ENCODE results near the gene COX6A1.
"Not testable (repeated sequence)": the region's sequence is repeated elsewhere in the genome, so short reads cannot be mapped to it uniquely, and the experiment has no call there.

Gene COX6A1

DNA sequence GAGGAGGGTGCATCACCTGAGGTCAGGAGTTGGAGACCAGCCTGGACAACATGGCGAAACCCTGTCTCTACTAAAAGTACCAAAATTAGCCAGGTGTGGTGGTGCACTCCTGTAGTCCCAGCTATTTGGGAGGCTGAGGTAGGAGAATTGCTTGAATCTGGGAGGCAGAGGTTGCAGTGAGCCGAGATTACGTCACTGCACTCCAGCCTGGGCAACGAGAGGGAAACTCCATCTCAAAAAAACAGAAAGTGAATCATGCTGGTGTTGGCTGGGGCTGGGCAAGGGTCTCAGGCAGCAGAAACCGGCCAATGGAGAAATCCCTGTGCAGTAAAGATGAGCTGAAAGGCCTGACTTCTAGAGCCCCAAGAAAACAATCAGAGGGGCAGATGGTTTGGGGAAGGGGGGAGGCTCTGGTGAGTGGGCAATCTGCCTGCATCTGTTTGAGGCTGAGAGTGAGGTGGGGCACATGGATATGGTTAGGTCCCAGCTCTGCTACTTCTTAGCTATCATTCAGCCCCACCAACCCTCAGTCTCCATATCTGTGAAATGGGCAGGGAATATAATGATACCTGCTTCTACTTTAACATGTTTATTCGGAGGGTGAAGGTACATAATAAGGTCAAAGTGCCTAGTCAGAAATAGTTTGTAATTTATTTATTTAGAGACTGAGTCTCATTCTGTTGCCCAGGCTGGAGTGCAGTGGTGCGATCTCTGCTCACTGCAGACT, 21.3 kb upstream of the COX6A1 start:
- H3K27ac Mint-ChIP-seq, result no peak overlapping the region
- peaks cover 2% of the 10 kb centered on the region for H3K27me3 Mint-ChIP-seq
- H3K4me1 Mint-ChIP-seq, result no peaks in the 10 kb centered on the region
- H3K4me3 Mint-ChIP-seq, result no peak overlapping the region
- H3K36me3 Mint-ChIP-seq, result no peaks in the 10 kb centered on the region
- no peaks in the 10 kb centered on the region for H3K9me3 Mint-ChIP-seq

DNA sequence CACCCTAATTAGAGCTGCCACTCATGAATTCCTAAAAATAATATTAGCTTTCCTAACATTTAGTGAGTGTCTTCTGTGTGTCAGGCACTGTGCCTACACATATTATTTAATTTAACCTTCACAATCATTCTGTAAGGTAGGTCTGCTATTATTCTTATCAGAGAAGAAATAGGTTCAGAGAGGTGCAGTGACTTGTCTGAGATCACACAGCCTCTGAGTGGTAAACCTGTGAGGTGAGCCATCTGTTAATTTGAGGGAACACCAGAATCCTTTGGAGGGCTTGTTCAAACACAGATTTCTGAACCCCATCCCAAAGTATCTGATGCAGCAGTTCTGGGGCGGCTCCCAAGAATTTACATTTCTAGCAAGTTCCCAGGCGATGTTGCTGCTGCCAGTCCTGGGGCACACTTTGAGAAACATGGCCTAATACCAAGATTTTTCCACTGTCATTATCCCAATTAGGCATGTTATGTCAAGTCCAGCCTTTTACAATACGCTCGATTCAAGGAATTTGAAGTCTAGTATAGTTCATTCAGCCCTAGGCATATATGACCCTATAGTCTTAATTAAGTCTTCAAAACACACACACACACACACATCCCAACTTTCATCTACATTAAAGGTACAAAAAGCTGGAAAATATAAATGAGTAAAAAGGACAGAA, 19.9 kb upstream of the COX6A1 start:
- H3K27ac Mint-ChIP-seq, result no peak overlapping the region
- no peaks in the 10 kb centered on the region for H3K4me1 Mint-ChIP-seq
- H3K36me3 Mint-ChIP-seq, result no peaks in the 10 kb centered on the region
- H3K9me3 Mint-ChIP-seq, result no peaks in the 10 kb centered on the region
- H3K27me3 Mint-ChIP-seq, result peaks cover 2% of the 10 kb centered on the region
- no peak overlapping the region for H3K4me3 Mint-ChIP-seq

DNA sequence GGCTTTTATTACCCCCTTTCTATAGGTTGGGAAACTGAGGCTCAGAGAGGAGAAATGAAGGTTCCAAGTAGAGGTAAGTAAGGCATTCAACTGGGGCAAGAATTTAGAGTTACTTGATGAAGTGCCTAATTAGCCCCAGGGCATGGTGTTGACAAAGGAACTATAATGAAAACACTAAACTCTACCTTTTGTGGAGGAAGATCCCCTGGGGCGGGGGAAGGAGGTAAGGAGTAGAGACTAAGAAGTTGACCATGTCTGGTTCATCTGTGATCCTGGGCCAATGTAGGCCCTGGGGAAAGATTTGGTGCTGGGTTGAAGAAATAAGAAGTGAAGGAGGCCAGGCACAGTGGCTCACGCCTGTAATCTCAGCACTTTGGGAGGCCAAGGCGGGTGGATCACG, 16.2 kb upstream of the COX6A1 start:
- Mint-ChIP-seq H3K9me3 (no peaks in the 10 kb centered on the region), H3K4me3 (no peak overlapping the region), H3K4me1 (no peaks in the 10 kb centered on the region), H3K27me3 (peaks cover 2% of the 10 kb centered on the region), H3K27ac (no peak overlapping the region), H3K36me3 (no peaks in the 10 kb centered on the region)

DNA sequence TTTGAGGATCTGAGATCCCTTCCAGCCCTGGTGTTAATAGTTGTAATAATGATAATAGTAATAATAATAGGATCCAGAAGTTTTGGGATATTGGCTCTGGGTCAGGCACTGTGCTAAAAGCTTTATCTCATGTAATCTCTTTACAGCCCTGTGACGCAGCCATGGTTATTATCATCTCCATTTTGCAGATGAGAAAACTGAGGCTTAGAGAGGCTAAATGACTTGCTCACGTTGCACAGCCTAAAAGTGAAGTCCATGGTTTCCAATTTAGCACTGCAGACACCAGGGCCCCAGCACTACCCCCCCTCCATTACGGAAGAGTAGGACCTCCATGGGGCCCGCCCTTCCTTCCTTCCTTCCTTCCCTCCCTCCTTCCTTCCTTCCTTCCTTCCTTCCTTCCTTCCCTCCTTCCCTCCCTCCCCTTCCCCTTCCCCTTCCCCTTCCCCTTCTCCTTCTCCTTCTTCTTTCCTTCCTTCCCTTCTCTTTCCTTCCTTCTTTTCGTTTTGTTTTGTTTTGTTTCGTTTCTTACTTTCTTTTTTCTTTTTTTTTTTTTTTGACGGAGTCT, 14.9 kb upstream of the COX6A1 start:
- Mint-ChIP-seq H3K27me3 (no peaks in the 10 kb centered on the region), H3K9me3 (no peaks in the 10 kb centered on the region), H3K4me3 (no peak overlapping the region), H3K4me1 (no peaks in the 10 kb centered on the region), H3K36me3 (no peaks in the 10 kb centered on the region), H3K27ac (no peak overlapping the region)

DNA sequence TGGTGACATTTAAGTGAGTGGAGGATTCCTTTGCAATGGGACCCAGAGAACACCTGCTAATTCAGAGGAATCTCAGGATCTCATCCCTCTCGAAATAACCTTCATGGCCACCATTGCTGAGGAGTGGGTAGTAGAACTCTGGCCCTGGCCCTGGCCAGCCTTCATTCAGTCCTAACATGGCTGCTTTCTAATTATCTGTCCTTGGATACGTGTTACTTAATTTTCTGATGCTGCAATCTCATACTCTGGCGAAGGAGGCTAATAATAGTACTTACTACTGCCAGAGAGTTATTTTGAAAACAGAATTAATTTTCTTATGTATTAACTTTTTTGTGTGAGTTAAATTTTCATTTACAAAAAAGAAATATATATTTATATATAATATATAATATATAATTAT, 12.1 kb upstream of the COX6A1 start:
- no peaks in the 10 kb centered on the region for H3K9me3 Mint-ChIP-seq
- H3K4me1 Mint-ChIP-seq, result peaks cover 4% of the 10 kb centered on the region
- H3K27ac Mint-ChIP-seq, result no peak overlapping the region
- H3K27me3 Mint-ChIP-seq, result peaks cover 1% of the 10 kb centered on the region
- no peaks in the 10 kb centered on the region for H3K36me3 Mint-ChIP-seq
- H3K4me3 Mint-ChIP-seq, result no peak overlapping the region

DNA sequence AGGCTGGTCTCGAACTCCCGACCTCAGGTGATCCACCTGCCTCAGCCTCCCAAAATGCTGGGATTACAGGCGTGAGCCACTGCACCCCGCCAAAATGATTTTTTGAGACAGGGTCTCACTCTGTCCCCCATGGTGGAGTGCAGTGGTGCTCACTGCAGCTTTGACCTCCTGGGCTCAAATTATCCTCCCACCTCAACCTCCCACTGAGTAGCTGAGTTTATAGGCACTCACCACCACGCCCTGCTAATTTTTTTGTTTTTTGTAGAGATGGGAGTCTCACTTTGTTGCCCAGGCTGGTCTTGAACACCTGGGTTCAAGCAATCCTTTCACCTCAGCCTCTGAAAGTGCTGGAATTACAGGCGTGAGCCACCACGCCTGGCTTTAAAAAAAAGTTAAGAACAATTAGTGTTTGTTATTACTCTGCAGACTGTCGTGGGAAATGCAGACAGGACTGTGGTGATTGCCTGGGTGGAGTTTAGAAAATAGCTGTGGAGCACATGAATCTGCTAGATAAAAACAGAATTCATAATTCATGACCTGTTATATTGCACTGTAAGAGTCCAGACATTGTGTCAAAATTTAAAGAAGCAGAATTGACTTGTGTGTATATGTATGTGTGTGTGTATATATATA, 9.2 kb upstream of the COX6A1 start:
- Mint-ChIP-seq H3K9me3 (no peaks in the 10 kb centered on the region), H3K27ac (no peak overlapping the region), H3K27me3 (peaks cover 1% of the 10 kb centered on the region), H3K36me3 (no peaks in the 10 kb centered on the region), H3K4me1 (peaks cover 4% of the 10 kb centered on the region), H3K4me3 (no peak overlapping the region)

DNA sequence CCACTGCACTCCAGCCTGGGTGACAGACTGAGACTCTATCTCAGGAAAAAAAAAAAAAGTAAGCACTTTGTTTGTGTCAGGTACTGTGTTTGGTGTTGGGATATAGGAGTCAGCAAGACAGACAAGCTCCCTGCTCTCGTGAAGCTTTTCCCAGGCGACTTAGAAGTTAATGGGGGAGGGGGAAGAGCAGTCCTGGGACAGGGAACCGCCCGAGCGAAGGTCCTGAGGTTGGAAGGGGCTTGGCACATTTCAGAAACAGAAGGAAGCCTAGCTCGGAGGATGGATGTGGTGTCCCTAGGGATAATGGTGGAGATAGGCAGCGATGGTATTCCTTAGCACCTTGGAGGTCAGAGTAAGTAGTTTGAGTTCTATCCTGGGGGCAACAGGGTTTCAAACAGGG, 8.5 kb upstream of the COX6A1 start:
- Mint-ChIP-seq H3K4me1 (peaks cover 4% of the 10 kb centered on the region), H3K27ac (no peak overlapping the region), H3K9me3 (no peaks in the 10 kb centered on the region), H3K36me3 (no peaks in the 10 kb centered on the region), H3K27me3 (peaks cover 1% of the 10 kb centered on the region), H3K4me3 (no peak overlapping the region)

DNA sequence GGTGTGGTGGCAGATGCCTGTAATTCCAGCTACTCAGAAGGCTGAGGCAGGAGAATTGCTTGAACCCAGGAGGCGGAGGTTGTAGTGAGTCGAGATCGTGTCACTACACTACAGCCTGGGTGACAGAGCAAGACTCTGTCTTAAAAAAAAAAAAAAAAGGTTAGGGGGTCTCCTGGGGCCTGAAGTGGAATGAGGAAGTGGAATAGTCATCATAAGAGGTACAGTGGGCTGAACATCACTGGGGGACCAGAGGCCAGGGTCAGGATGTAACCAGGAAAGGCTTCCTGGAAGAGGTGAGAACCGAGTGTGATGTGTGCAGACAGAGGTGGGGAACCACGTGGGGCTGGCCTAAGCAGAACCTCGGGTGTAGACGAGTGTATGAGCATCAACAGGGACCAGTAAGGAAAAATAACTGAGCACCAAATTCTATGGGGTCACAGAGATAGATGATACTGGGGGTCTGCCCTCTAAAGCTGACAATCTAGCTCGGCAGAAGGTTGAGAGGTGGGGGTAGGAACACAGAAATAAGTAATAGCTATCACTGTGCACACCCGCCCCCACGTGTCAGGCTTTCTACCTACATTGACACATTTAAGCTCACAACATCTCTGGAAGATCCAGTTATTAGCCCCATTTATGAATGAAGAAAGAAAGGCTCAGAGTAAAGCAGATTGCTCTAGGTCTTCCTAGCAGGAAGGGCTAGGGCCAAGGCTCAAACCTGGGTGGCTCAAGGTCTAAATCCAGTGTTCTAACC, 5.0 kb upstream of the COX6A1 start:
- H3K27ac Mint-ChIP-seq, result no peak overlapping the region
- H3K27me3 Mint-ChIP-seq, result peaks cover 1% of the 10 kb centered on the region
- no peaks in the 10 kb centered on the region for H3K36me3 Mint-ChIP-seq
- no peaks in the 10 kb centered on the region for H3K9me3 Mint-ChIP-seq
- H3K4me3 Mint-ChIP-seq, result no peak overlapping the region
- peaks cover 11% of the 10 kb centered on the region for H3K4me1 Mint-ChIP-seq

DNA sequence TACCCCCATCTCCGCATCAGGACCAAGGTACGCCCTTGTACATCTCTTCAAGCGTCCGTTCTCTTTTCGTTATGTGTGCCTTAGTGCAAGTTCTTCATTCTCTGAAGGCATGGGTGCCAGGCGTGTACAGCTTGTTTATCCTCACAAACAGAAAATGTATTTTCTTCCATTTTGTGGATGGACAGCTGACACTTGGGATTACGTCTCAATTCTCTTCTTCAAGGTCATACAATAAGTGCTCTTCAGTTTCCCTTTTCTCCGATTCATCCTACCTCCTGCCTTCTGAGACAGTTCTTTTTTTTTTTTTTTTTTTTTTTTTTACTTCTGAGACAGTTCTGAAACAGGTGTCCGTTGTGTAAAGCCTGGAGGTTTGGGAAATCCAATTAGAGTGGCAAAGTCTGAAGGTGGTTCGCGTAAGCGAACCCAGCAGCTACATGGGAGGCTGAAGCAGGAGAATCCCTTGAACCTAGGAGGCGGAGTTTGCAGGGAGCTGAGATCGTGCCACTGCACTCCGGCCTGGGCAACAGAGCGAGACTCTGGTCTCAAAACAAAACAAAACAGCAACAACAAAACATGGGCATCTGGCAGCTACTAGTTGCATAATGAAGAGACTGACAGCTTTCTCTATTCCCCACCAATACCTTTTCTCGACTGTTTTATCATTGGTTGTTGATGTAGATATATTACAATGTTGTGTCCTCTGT, 734 bp downstream of the COX6A1 start:
- peaks cover 23% of the 10 kb centered on the region for H3K4me1 Mint-ChIP-seq
- H3K4me3 Mint-ChIP-seq, result peak overlapping the region; percentile 95
- H3K9me3 Mint-ChIP-seq, result no peaks in the 10 kb centered on the region
- H3K27ac Mint-ChIP-seq, result peak overlapping the region; percentile 94
- no peaks in the 10 kb centered on the region for H3K36me3 Mint-ChIP-seq
- no peaks in the 10 kb centered on the region for H3K27me3 Mint-ChIP-seq

DNA sequence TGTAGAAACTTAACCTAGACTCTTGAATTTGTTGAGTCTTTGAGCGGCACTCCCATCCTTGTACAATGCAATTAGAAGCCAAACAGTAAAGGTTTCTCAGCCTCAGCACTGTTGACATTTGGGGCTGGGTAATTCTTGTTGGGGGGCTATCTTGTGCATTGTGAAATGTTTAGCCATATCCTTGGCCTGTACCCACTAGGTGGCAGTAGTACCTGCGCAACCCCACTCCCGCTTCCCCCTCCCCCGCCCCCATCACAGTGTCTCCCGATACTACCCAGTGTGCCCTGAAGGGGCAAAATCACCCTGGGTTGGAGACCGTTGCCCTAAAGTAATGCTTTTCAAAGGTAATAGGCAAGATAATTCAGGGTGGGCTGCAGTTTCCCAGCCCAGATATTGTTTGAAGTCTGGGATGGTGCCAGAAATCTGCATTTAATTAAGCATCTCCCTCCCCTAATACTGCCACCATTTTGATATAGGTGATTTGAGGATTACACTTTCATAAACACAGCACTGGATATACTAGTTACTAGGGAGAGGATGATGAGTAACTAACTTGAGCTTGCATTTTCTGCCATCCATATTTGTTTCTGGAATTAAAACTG, 1.8 kb downstream of the COX6A1 start:
- Mint-ChIP-seq H3K4me3 (peak overlapping the region; percentile 68), H3K4me1 (peaks cover 26% of the 10 kb centered on the region), H3K36me3 (no peaks in the 10 kb centered on the region), H3K27ac (no peak overlapping the region), H3K27me3 (no peaks in the 10 kb centered on the region), H3K9me3 (no peaks in the 10 kb centered on the region)

DNA sequence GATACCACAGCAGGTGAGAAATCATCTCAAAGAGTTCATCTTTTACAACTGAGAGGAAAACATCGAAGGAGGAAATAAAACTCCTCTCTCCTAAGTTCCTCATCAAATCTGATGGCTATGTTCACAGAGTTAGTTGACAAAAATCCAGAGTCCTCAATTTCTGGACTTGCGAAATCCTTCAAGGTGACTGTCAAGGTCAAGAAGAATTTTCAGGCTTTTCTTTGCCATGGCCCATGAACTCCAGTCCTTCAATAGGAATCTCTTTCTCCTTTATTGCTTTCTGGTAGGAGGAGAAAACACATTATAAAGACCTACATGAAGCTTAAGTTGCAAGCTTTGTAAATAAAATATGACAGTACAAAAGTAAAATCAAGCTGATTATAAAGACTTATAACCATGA, 6.8 kb downstream of the COX6A1 start:
- H3K27me3 Mint-ChIP-seq, result no peaks in the 10 kb centered on the region
- peaks cover 35% of the 10 kb centered on the region for H3K4me1 Mint-ChIP-seq
- peak overlapping the region; percentile 95 for H3K4me3 Mint-ChIP-seq
- H3K9me3 Mint-ChIP-seq, result no peaks in the 10 kb centered on the region
- H3K27ac Mint-ChIP-seq, result peak overlapping the region; percentile 35
- H3K36me3 Mint-ChIP-seq, result peaks cover 4% of the 10 kb centered on the region

DNA sequence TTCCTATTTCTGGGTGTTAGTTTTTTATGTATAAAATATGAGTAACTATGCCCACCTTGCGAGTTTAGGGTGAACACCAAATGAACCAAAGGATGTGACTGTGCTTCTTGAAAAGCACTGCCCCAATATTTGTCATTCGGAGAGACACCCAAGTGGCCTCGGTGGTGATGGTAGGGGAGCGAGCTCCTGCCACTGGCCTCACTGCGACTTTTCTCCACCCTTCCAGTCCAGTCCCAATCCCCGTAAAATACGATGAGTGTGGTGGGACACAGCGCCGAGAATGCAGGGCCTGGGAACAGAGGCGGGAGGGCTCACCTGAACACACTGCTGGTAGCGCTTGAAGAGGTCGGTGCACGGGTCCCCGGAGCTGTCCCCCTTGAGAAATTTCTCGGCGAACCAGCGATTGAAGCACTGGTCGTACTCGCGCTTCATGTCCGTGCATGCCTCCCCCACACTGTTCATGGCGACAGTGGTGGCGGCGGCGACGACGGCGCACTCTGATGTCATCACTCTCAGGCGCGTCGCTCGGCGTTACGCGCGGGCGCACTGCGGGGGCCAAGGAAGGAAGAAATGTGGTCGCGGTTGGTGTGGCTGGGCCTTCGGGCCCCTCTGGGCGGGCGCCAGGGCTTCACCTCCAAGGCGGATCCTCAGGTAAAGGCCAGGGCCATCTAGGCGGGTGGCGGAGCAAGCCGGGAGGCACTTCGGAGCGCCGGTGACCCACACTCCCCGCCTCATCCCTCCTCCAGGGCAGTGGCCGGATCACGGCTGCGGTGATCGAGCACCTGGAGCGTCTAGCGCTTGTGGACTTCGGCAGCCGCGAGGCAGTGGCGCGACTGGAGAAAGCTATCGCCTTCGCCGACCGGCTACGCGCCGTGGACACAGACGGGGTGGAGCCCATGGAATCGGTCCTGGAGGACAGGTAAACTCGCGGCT, 8.3 kb downstream of the COX6A1 start, which contains the start of the genes GATC and TRIAP1:
GATC (plus strand) TSS at position 534 of the 933 bp plus-strand sequence; CDS start at position 571, 37 bp downstream.
TRIAP1 (minus strand) TSS at position 474 of the 933 bp plus-strand sequence; CDS start at position 462, 12 bp downstream.
- peak within 1 kb of the TSS; percentile 95 for H3K4me3 Mint-ChIP-seq
- peaks cover 27% of the 10 kb centered on the region for H3K4me1 Mint-ChIP-seq
- H3K36me3 Mint-ChIP-seq, result peaks cover 4% of the 10 kb centered on the region
- peak within 1 kb of the TSS; percentile 94 for H3K27ac Mint-ChIP-seq
- H3K27me3 Mint-ChIP-seq, result no peaks in the 10 kb centered on the region
- no peaks in the 10 kb centered on the region for H3K9me3 Mint-ChIP-seq

DNA sequence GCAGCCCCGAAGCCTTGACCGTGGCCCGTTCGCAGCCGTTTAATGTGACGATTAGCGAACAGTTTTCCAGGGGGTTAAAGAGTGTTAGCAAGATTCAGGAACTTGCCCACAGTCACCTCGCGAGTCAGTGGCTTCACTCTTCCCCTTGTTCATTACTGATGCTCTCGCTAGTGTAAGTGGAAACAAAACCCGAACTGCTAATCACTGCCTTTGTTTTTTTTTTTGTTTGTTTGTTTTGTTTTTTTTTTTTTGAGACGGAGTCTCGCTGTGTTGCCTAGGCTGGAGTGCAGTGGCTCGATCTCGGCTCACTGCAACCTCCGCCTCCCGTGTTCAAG, 8.9 kb downstream of the COX6A1 start:
- H3K4me3 Mint-ChIP-seq, result peak overlapping the region; percentile 95
- H3K27me3 Mint-ChIP-seq, H3K36me3 Mint-ChIP-seq, H3K9me3 Mint-ChIP-seq: not testable (repeated sequence)
- H3K27ac Mint-ChIP-seq, result peak overlapping the region; percentile 94
- H3K4me1 Mint-ChIP-seq, result peaks cover 27% of the 10 kb centered on the region

DNA sequence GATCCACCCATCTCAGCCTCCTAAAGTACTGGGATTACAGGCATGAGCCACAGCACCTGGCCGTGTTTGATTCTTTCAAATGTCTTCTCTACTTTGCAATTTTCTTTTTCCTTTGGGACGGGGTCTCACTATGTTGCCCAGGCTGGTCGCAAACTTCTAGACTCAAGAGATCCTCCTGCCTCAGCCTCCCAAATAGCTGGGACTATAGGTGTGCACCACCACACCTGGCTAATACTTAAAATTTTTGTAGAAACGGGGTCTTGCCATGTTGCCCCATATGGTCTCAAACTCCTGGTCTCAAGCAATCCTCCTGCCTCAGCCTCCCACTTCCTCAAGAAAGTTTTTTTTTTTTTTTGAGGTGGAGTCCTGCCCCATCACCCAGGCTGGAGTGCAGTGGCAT, 10.1 kb downstream of the COX6A1 start:
- Mint-ChIP-seq H3K4me3 (peak overlapping the region; percentile 95), H3K27ac (no peak overlapping the region), H3K27me3 (no peaks in the 10 kb centered on the region), H3K9me3 (no peaks in the 10 kb centered on the region), H3K4me1 (peaks cover 27% of the 10 kb centered on the region), H3K36me3 (peaks cover 4% of the 10 kb centered on the region)
